HG03342 (cell line): ENCODE results near the gene PPP2R2D.

Experiments used
- ATAC-seq: cut with Tn5 transposase; IDR thresholded peaks from one replicate; pipeline ENCODE4 v1.9.1; 2021; ENCODE audit warnings: mild to moderate bottlenecking, moderate library complexity; ENCODE audit not compliant: unreplicated experiment

Gene PPP2R2D

GRCh38 chr10:131886237-131886636 lies 14.6 kb upstream of the PPP2R2D start:
- ATAC-seq: no peak

DNA sequence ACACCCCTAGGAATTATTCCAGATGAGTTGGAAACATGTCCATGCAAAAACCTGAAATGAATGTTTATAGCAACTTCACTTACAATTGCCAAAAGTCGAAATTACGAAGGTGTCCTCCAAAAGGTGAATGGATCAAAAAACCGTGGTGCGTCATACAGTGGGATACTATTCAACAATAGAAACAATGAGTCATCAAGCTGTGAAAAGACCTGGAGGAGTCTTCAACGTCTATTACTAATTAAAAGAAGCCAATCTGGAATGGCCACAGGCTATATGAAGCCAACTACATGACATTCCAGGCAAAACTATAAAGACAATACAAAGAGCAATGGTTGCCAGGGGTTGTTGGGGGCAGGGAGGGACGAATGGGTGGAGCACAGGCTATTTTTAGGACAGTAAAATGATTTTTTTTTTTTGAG lies 12.6 kb upstream of the PPP2R2D start:
- ATAC-seq: no peak

DNA sequence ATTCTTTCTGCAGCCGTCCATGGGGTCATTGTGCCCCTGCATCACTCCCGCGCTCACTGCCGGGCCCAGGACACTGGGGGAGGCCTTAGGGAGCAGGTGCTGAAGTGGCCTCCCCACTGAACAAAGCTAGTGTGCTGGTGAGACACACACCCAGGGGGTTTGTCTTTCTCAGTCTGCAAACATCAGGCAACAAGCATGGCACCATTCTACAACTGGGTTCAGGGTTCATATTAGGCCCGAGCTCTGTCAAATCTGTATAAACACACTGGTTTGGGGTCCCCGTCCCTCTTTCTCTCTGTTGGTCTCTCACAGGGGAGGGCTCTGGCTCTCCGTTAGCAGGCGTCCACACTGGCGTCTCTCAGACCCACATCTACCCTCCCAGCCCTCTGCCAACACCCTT lies 11.1 kb upstream of the PPP2R2D start:
- no peak for ATAC-seq

- ATAC-seq: no peak
These were observed 10.3 kb upstream of the PPP2R2D start for GRCh38 chr10:131890276-131891195.

DNA sequence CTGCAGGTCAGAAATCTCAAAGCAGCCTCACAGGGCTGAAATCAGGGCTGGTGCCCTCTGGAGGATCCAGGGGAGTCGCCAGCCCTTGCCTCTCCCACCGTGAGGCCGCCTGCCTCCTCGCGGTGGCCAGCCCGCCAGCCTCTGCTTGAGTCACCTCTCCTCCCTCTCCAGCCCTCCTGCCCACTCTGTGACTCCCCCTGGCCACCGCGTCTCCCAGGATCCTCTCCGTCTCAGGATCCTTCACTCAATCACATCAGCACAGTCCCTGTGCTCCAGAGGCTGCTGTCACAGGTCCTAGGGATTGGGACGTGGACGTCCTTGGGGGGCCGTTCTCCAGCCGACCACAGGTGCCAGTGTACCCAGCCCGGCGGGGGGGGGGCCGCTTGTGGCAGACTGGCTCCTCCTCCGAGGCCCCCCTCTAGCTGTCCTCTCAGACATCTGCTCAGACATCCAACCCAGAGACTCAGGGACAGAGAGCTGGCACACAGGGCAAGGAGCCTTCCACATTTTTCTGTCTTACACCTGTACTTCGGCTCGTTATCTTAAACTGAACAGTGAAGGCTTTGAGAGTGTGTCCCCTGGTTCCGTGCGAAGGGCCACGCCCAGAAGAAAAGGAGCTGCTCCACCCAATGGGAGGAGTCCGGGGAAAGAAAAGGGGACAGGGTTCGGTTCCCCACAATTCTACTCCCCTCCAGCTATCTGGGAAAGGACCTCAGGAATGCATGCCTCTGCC lies 9.4 kb upstream of the PPP2R2D start:
- no peak for ATAC-seq

GRCh38 chr10:131891929-131892805 lies 8.6 kb upstream of the PPP2R2D start:
- ATAC-seq: no peak

- ATAC-seq: no peak
These were observed 7.8 kb upstream of the PPP2R2D start for GRCh38 chr10:131892806-131893675.

GRCh38 chr10:131895116-131895515 lies 5.7 kb upstream of the PPP2R2D start:
- no peak for ATAC-seq

- no peak for ATAC-seq
These were observed 4.4 kb upstream of the PPP2R2D start for GRCh38 chr10:131896403-131896802.

- ATAC-seq: no peak
These were observed 3.4 kb upstream of the PPP2R2D start for GRCh38 chr10:131897297-131897899.

DNA sequence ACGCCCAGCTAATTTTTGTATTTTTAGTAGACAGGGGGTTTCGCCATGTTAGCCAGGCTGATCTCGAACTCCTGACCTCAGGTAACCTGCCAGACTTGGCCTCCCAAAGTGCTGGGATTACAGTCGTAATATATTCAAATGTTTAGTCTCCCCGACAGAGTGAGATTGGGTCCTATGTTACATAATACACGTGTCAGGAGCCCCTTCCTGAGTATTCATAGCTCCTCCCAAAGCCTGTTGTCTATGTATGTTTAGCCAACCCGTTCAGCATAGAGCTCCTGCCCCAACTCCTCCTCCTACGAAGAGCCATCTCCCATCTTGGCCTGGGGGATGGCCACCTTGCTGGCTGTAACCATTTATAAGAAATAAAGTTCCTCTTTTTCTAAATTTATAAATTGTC lies 2.7 kb upstream of the PPP2R2D start:
- no peak for ATAC-seq

GRCh38 chr10:131898713-131899112 lies 2.1 kb upstream of the PPP2R2D start:
- no peak for ATAC-seq

GRCh38 chr10:131899116-131899690 lies 1.6 kb upstream of the PPP2R2D start:
- no peak for ATAC-seq

DNA sequence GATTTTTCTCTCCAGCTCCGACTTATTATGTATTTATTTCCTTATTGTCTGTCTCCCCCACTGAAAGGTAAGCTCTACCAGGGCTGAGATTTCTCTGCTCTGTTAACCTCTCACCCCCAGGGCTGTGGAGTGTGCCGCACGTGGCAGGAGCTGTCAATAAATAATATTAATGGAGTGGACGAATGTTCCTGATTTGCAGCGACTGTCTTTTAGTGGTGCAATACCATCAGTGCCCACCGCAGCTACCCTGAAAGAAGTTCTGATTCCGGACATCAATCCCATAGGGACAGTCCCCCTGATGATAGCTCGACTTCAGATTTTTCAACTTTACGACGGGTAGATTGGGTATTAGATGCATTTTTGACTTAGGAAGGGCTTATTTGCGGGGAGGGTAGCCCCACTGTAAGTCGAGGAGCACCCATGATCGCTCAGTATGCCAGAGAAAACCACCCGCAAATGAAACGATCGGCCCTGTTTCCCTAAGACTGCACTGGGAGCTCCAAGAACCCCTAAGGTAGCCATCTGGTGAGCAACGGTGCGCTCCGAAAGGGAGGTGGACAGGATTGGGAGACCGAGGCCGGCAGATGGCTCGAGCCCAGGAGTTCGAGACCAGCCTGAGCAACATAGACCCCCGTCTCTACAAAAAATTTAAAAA lies 986 bp upstream of the PPP2R2D start:
- ATAC-seq: no peak

DNA sequence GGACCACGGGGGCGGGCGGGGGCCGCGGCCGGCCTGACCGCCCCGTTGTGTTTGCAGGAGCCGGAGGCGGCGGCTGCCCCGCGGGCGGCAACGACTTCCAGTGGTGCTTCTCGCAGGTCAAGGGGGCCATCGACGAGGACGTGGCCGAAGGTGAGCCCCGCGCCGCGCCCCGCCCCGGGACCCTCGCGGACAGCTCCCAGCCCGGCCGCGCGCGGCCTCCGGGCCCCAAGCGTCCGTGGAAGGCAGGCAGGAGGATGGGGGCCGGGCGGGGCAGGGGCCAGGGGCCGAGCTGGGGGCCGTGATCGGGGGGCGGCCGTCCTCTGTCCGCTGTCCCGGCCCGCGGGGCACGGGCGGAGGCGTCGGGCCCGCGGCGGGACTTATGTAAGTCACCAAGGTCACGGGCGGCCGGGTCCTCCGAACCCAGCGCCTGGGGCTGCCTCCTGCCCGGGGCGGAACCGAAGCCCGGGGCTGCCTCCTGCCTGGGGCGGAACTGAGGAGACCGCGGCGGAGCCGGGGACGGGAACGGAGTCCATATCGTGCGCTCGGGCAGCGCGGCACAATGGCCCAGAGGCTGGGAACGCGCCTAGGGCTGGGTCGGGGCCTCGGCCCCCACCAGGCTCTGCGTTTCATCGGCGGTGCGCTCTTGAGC lies 497 bp downstream of the PPP2R2D start:
- ATAC-seq: peak; percentile 28

DNA sequence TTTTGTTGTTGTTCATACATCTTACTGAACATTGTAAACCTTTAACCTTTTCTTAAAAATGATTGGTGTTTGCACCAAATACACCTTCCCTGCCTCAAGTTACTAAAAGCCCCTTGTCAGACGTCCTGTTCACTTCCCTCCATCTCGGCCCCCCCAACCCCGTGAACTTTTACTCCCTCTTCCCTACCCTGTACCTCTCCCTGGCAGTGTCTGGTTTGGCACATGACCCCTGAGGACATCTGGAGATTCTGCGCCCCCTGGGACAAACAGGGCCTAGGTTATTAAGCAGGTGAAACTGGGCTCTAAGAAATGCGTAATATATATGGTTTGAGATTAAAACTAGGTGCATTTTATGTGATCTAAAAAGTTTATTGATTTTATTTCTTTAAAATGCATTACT lies 1.4 kb downstream of the PPP2R2D start:
- ATAC-seq: no peak

DNA sequence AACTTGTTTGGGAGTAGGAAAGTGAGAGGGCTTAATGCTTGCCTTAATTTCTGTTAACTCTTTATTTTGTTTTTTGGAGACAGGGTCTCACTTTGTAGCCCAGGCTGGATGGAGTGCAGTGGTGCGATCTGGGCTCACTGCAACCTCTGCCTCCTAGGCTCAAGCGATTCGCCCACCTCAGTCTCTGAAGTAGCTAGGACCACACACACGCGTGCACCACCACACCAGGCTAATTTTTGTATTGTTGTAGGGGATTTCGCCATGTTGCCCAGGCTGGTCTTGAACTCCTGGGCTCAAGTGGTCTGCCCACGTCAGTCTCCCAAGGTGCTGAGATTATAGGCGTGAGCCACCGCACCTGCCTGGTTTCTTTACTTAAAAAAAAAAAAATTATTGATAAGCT lies 1.9 kb downstream of the PPP2R2D start:
- no peak for ATAC-seq

GRCh38 chr10:131905267-131905571 lies 4.4 kb downstream of the PPP2R2D start:
- ATAC-seq: no peak
